Measurements from ENCODE around the gene ATP6V0C.
A peak's percentile ranks its signal among the peaks of the same experiment; 100 is the strongest.

The ATP6V0C gene

GRCh38 chr16:2482708-2483534 lies 30.8 kb upstream of the ATP6V0C start:
- Histone ChIP-seq H3K4me3 (ENCODE audit: low read depth in 1 of 5, low read length in 5 of 5) (peak overlapping the region in 4 of 5 donors; percentile 22 to 46 (median 34)), H3K9me3 (ENCODE audit: control insufficient read depth in 5 of 5, low read length in 5 of 5) (no peaks in the 10 kb centered on the region), H3K4me1 (ENCODE audit: control insufficient read depth in 5 of 5, insufficient read depth in 5 of 5, low read length in 5 of 5) (peaks cover 5 to 59% (median 41%) of the 10 kb centered on the region in 5 donors), H3K9ac (ENCODE audit: low read length in 5 of 5) (peak overlapping the region in 4 of 5 donors; percentile 25 to 69 (median 45)), H3K27me3 (ENCODE audit: control insufficient read depth in 5 of 5, insufficient read depth in 4 of 5, low read length in 5 of 5) (no peaks in the 10 kb centered on the region), H3K27ac (ENCODE audit: low read depth, low read length) (peak overlapping the region; percentile 60), H3K36me3 (ENCODE audit: control insufficient read depth in 5 of 5, insufficient read depth in 5 of 5, low read length in 5 of 5) (peaks cover 0 to 3% (median 0%) of the 10 kb centered on the region in 5 donors)

- H3K36me3 ChIP-seq (ENCODE audit: control insufficient read depth in 5 of 5, insufficient read depth in 5 of 5, low read length in 5 of 5) = peaks cover 0 to 3% (median 0%) of the 10 kb centered on the region in 5 donors
- no peak overlapping the region for H3K4me3 ChIP-seq (ENCODE audit: low read depth in 1 of 5, low read length in 5 of 5)
- H3K27ac ChIP-seq (ENCODE audit: low read depth, low read length) = no peak overlapping the region
- H3K9me3 ChIP-seq (ENCODE audit: control insufficient read depth in 5 of 5, low read length in 5 of 5) = no peaks in the 10 kb centered on the region
- H3K9ac ChIP-seq (ENCODE audit: low read length in 5 of 5) = peak overlapping the region in 2 of 5 donors; percentile 13 to 69
- no peaks in the 10 kb centered on the region for H3K27me3 ChIP-seq (ENCODE audit: control insufficient read depth in 5 of 5, insufficient read depth in 4 of 5, low read length in 5 of 5)
- H3K4me1 ChIP-seq (ENCODE audit: control insufficient read depth in 5 of 5, insufficient read depth in 5 of 5, low read length in 5 of 5) = peaks cover 5 to 57% (median 41%) of the 10 kb centered on the region in 5 donors
Measured at GRCh38 chr16:2483939-2484897, 29.5 kb upstream of the ATP6V0C start.

GRCh38 chr16:2484898-2485508 lies 28.7 kb upstream of the ATP6V0C start:
- H3K36me3 ChIP-seq (ENCODE audit: control insufficient read depth in 5 of 5, insufficient read depth in 5 of 5, low read length in 5 of 5) = peaks cover 0 to 7% (median under 1%) of the 10 kb centered on the region in 5 donors
- H3K4me1 ChIP-seq (ENCODE audit: control insufficient read depth in 5 of 5, insufficient read depth in 5 of 5, low read length in 5 of 5) = peaks cover 5 to 57% (median 41%) of the 10 kb centered on the region in 5 donors
- H3K27ac ChIP-seq (ENCODE audit: low read depth, low read length) = no peak overlapping the region
- no peaks in the 10 kb centered on the region for H3K9me3 ChIP-seq (ENCODE audit: control insufficient read depth in 5 of 5, low read length in 5 of 5)
- no peak overlapping the region for H3K4me3 ChIP-seq (ENCODE audit: low read depth in 1 of 5, low read length in 5 of 5)
- peak overlapping the region in 2 of 5 donors; percentile 4 to 27 for H3K9ac ChIP-seq (ENCODE audit: low read length in 5 of 5)
- no peaks in the 10 kb centered on the region for H3K27me3 ChIP-seq (ENCODE audit: control insufficient read depth in 5 of 5, insufficient read depth in 4 of 5, low read length in 5 of 5)

GRCh38 chr16:2485811-2486507 lies 27.8 kb upstream of the ATP6V0C start:
- Histone ChIP-seq H3K4me3 (ENCODE audit: low read depth in 1 of 5, low read length in 5 of 5) (no peak overlapping the region), H3K4me1 (ENCODE audit: control insufficient read depth in 5 of 5, insufficient read depth in 5 of 5, low read length in 5 of 5) (peaks cover 5 to 57% (median 41%) of the 10 kb centered on the region in 5 donors)

GRCh38 chr16:2486645-2487516 lies 26.9 kb upstream of the ATP6V0C start:
- no peaks in the 10 kb centered on the region for H3K27me3 ChIP-seq (ENCODE audit: control insufficient read depth in 5 of 5, insufficient read depth in 4 of 5, low read length in 5 of 5)
- peak overlapping the region in 2 of 5 donors; percentile 36 to 37 for H3K9ac ChIP-seq (ENCODE audit: low read length in 5 of 5)
- no peaks in the 10 kb centered on the region for H3K9me3 ChIP-seq (ENCODE audit: control insufficient read depth in 5 of 5, low read length in 5 of 5)
- H3K4me3 ChIP-seq (ENCODE audit: low read depth in 1 of 5, low read length in 5 of 5) = no peak overlapping the region
- H3K36me3 ChIP-seq (ENCODE audit: control insufficient read depth in 5 of 5, insufficient read depth in 5 of 5, low read length in 5 of 5) = peaks cover 0 to 16% (median 7%) of the 10 kb centered on the region in 5 donors
- no peak overlapping the region for H3K27ac ChIP-seq (ENCODE audit: low read depth, low read length)
- peaks cover 5 to 57% (median 41%) of the 10 kb centered on the region in 5 donors for H3K4me1 ChIP-seq (ENCODE audit: control insufficient read depth in 5 of 5, insufficient read depth in 5 of 5, low read length in 5 of 5)

More at GRCh38 chr16:2485811-2486507, 27.8 kb upstream of the ATP6V0C start:
- H3K9me3 ChIP-seq (ENCODE audit: control insufficient read depth in 5 of 5, low read length in 5 of 5) = no peaks in the 10 kb centered on the region
- peak overlapping the region in 2 of 5 donors; percentile 36 to 37 for H3K9ac ChIP-seq (ENCODE audit: low read length in 5 of 5)
- peaks cover 0 to 16% (median 7%) of the 10 kb centered on the region in 5 donors for H3K36me3 ChIP-seq (ENCODE audit: control insufficient read depth in 5 of 5, insufficient read depth in 5 of 5, low read length in 5 of 5)
- H3K27me3 ChIP-seq (ENCODE audit: control insufficient read depth in 5 of 5, insufficient read depth in 4 of 5, low read length in 5 of 5) = no peaks in the 10 kb centered on the region
- no peak overlapping the region for H3K27ac ChIP-seq (ENCODE audit: low read depth, low read length)

- no peaks in the 10 kb centered on the region for H3K9me3 ChIP-seq (ENCODE audit: control insufficient read depth in 5 of 5, low read length in 5 of 5)
- peaks cover 0 to 16% (median 8%) of the 10 kb centered on the region in 5 donors for H3K36me3 ChIP-seq (ENCODE audit: control insufficient read depth in 5 of 5, insufficient read depth in 5 of 5, low read length in 5 of 5)
- no peak overlapping the region for H3K27ac ChIP-seq (ENCODE audit: low read depth, low read length)
- peaks cover 5 to 52% (median 39%) of the 10 kb centered on the region in 5 donors for H3K4me1 ChIP-seq (ENCODE audit: control insufficient read depth in 5 of 5, insufficient read depth in 5 of 5, low read length in 5 of 5)
- H3K9ac ChIP-seq (ENCODE audit: low read length in 5 of 5) = no peak overlapping the region
- no peak overlapping the region for H3K4me3 ChIP-seq (ENCODE audit: low read depth in 1 of 5, low read length in 5 of 5)
- H3K27me3 ChIP-seq (ENCODE audit: control insufficient read depth in 5 of 5, insufficient read depth in 4 of 5, low read length in 5 of 5) = no peaks in the 10 kb centered on the region
Measured at GRCh38 chr16:2487517-2487842, 26.3 kb upstream of the ATP6V0C start.

GRCh38 chr16:2487903-2488531 lies 25.7 kb upstream of the ATP6V0C start:
- H3K9ac ChIP-seq (ENCODE audit: low read length in 5 of 5) = peak overlapping the region in 2 of 5 donors; percentile 25 to 31
- no peak overlapping the region for H3K27ac ChIP-seq (ENCODE audit: low read depth, low read length)
- peaks cover 0 to 16% (median 8%) of the 10 kb centered on the region in 5 donors for H3K36me3 ChIP-seq (ENCODE audit: control insufficient read depth in 5 of 5, insufficient read depth in 5 of 5, low read length in 5 of 5)
- no peaks in the 10 kb centered on the region for H3K9me3 ChIP-seq (ENCODE audit: control insufficient read depth in 5 of 5, low read length in 5 of 5)
- H3K4me1 ChIP-seq (ENCODE audit: control insufficient read depth in 5 of 5, insufficient read depth in 5 of 5, low read length in 5 of 5) = peaks cover 3 to 47% (median 33%) of the 10 kb centered on the region in 5 donors
- no peaks in the 10 kb centered on the region for H3K27me3 ChIP-seq (ENCODE audit: control insufficient read depth in 5 of 5, insufficient read depth in 4 of 5, low read length in 5 of 5)
- H3K4me3 ChIP-seq (ENCODE audit: low read depth in 1 of 5, low read length in 5 of 5) = no peak overlapping the region

- no peak overlapping the region for H3K4me3 ChIP-seq (ENCODE audit: low read depth in 1 of 5, low read length in 5 of 5)
- H3K27me3 ChIP-seq (ENCODE audit: control insufficient read depth in 5 of 5, insufficient read depth in 4 of 5, low read length in 5 of 5) = no peaks in the 10 kb centered on the region
- H3K36me3 ChIP-seq (ENCODE audit: control insufficient read depth in 5 of 5, insufficient read depth in 5 of 5, low read length in 5 of 5) = peaks cover 0 to 16% (median 8%) of the 10 kb centered on the region in 5 donors
- no peaks in the 10 kb centered on the region for H3K9me3 ChIP-seq (ENCODE audit: control insufficient read depth in 5 of 5, low read length in 5 of 5)
- H3K9ac ChIP-seq (ENCODE audit: low read length in 5 of 5) = no peak overlapping the region
- no peak overlapping the region for H3K27ac ChIP-seq (ENCODE audit: low read depth, low read length)
- peaks cover 0 to 41% (median 24%) of the 10 kb centered on the region in 5 donors for H3K4me1 ChIP-seq (ENCODE audit: control insufficient read depth in 5 of 5, insufficient read depth in 5 of 5, low read length in 5 of 5)
Measured at GRCh38 chr16:2489581-2489980, 24.2 kb upstream of the ATP6V0C start.
